Panc1 (cell line): Measurements from ENCODE around the gene FN1. TPM values are rescaled to one million over a fixed set of nuclear protein-coding genes. Genes with fewer than 3 reads are reported as not detected.

ENCODE experiments used
- ATAC-seq: fragments of 200-7000 bp; cut with Tn5 transposase; 2 replicates; pipeline ENCODE4 v1.9.1; 2020; ENCODE audit warnings: mild to moderate bottlenecking, moderate library complexity
- BruUV-seq: library from RNA; stranded (reverse); fragments of 400-500 nt; replicated peaks from 2 replicates; lab custom pipeline; 2021; lab: Mats Ljungman, UMichigan
- CTCF ChIA-PET: fragments of 300-600 bp; sonication (Branson Sonifier 250); formaldehyde crosslinking; loops from one replicate; lab custom pipeline; 2022; ENCODE audit warnings: antibody characterized with exemption; lab: Charles Lee
- POLR2A ChIA-PET: fragments of 300-600 bp; sonication (Branson Sonifier 250); formaldehyde crosslinking; loops from one replicate; lab custom pipeline; 2022; ENCODE audit warnings: antibody characterized with exemption; lab: Charles Lee
- DNase-seq: peaks from one replicate; pipeline ENCODE4 v3.0.0-alpha.2; 2010; ENCODE audit warnings: low read depth, low spot score
- H3K27ac ChIP-seq: 2 replicates; pipeline ENCODE4 v1.5.1; 2011; ENCODE audit warnings: mild to moderate bottlenecking, low read length, inconsistent platforms
- H3K27me3 ChIP-seq: fragments of 200-500 bp; sonication (Bioruptor generic); 2 replicates; pipeline ENCODE4 v1.6.0; 2014; ENCODE audit warnings: low read length, inconsistent platforms; ENCODE audit not compliant: control insufficient read depth, insufficient read depth
- H3K36me3 ChIP-seq: fragments of 200-500 bp; sonication (Bioruptor generic); 2 replicates; pipeline ENCODE4 v1.5.1; 2014; ENCODE audit warnings: inconsistent platforms, mild to moderate bottlenecking, low read length, moderate library complexity; ENCODE audit not compliant: control insufficient read depth, insufficient read depth
- H3K4me1 ChIP-seq: 2 replicates; pipeline ENCODE4 v1.5.1; 2011; ENCODE audit warnings: inconsistent platforms, mild to moderate bottlenecking, low read length, moderate library complexity; ENCODE audit not compliant: control insufficient read depth, insufficient read depth
- H3K4me3 ChIP-seq, 2 experiments: 2 replicates each; pipeline ENCODE4 v1.5.1; 2011 to 2012; ENCODE audit warnings: low read depth in 2 of 2, low read length in 2 of 2, mild to moderate bottlenecking in 2 of 2, inconsistent platforms in 1 of 2, moderate library complexity in 1 of 2
- H3K9me3 ChIP-seq: fragments of 200-500 bp; sonication (Bioruptor generic); 2 replicates; pipeline ENCODE4 v1.5.1; 2014; ENCODE audit warnings: low read depth, mild to moderate bottlenecking, inconsistent platforms, low read length, moderate library complexity; ENCODE audit not compliant: control insufficient read depth, insufficient read depth
- POLR2AphosphoS5 ChIP-seq: IDR thresholded peaks from 2 replicates; pipeline ENCODE4 v1.6.1; 2012; ENCODE audit warnings: mild to moderate bottlenecking, low read depth, low read length, moderate library complexity
- SIN3A ChIP-seq: IDR thresholded peaks from 2 replicates; pipeline ENCODE4 v1.6.1; 2012; ENCODE audit warnings: low read depth, mild to moderate bottlenecking, low read length, moderate library complexity, borderline replicate concordance; ENCODE audit not compliant: insufficient read depth
- TCF7L2 ChIP-seq: IDR thresholded peaks from 2 replicates; pipeline ENCODE4 v1.6.1; 2011; ENCODE audit warnings: mild to moderate bottlenecking, low read depth, low read length, inconsistent platforms
- in situ Hi-C: cut with HindIII; loops from 2 replicates; pipeline ENCODE4 v1.10.0; 2016; ENCODE audit warnings: low sequenced_read_pairs, low pct_unique_long_range_greater_than_20kb
- intact Hi-C: fragments of 100-400 bp; cut with micrococcal nuclease; formaldehyde crosslinking; loops from one replicate; pipeline ENCODE4 v1.10.0; 2022; ENCODE audit not compliant: unreplicated experiment
- total RNA-seq: library from RNA; stranded (reverse); gene quantifications from one replicate; pipeline ENCODE4 v1.2.1, GENCODE V29; 2021; ENCODE audit not compliant: unreplicated experiment
- TF ChIP-seq, protein P1 (sequence below): fragments of 450-650 bp; IDR thresholded peaks from 2 replicates; pipeline ENCODE4 v1.5.1; 2017; ENCODE audit warnings: mild to moderate bottlenecking
- TF ChIP-seq, protein P2 (sequence below), 2 experiments: IDR thresholded peaks; 2 replicates each; pipeline ENCODE4 v1.6.1; 2011 to 2012; ENCODE audit warnings: low read depth in 2 of 2, control low read depth in 1 of 2, low read length in 1 of 2, mild to moderate bottlenecking in 1 of 2, moderate library complexity in 1 of 2; ENCODE audit not compliant: insufficient read depth in 1 of 2

Gene FN1
- total RNA-seq, 1 experiment from 2014 or later = 4.2 TPM

DNA sequence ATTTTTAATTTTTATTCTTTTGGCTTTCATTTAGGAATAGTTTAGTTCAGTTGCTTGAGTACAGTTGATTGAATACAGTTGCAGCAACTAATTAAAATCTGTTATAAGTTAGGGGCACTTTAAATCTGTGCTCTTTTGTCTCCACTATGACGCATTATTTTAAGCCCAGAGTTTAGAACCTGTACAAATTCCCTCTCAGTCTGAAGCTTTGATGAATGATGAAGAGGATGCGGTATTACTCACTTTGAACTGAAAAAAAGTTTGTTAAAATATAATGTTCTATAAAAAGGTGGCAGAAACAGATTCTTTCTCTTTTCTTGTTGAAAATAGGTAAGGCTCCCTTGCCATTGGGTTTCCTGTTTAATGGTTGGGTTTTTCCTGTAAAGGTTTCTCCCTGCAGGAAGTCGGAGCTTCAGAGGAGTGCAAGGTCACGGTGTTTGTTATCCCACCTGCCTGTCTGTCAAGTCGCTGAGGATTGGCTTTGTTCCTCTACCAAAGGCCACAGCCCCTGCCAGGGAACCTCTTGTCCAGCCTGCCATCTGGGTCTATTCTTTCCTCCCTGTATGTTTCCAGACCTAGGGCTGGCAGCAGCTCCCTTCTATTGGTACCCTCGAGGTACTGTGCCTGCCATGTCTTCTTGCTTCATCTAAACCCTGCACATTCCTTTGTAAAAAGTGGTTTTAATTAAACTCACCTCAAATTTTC lies 43.8 kb upstream of the FN1 start:
- DNase-seq (no peak), ATAC-seq (no peak)
- in situ Hi-C loops (no loop called here), intact Hi-C loops (no loop called here)
- Histone ChIP-seq H3K9me3 (no peaks in the 10 kb centered on the region), H3K27ac (no peak overlapping the region), H3K4me1 (no peaks in the 10 kb centered on the region), H3K27me3 (no peaks in the 10 kb centered on the region; the same call in 1 of the 2 replicates), H3K4me3 (no peak overlapping the region), H3K36me3 (no peaks in the 10 kb centered on the region)
- POLR2A ChIA-PET = no interaction called here
- CTCF ChIA-PET = no interaction called here
- TF ChIP-seq, protein P1, sequence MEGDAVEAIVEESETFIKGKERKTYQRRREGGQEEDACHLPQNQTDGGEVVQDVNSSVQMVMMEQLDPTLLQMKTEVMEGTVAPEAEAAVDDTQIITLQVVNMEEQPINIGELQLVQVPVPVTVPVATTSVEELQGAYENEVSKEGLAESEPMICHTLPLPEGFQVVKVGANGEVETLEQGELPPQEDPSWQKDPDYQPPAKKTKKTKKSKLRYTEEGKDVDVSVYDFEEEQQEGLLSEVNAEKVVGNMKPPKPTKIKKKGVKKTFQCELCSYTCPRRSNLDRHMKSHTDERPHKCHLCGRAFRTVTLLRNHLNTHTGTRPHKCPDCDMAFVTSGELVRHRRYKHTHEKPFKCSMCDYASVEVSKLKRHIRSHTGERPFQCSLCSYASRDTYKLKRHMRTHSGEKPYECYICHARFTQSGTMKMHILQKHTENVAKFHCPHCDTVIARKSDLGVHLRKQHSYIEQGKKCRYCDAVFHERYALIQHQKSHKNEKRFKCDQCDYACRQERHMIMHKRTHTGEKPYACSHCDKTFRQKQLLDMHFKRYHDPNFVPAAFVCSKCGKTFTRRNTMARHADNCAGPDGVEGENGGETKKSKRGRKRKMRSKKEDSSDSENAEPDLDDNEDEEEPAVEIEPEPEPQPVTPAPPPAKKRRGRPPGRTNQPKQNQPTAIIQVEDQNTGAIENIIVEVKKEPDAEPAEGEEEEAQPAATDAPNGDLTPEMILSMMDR = no peak
- TF ChIP-seq SIN3A (no peak), POLR2AphosphoS5 (no peak), TCF7L2 (no peak)
- TF ChIP-seq, protein P2, sequence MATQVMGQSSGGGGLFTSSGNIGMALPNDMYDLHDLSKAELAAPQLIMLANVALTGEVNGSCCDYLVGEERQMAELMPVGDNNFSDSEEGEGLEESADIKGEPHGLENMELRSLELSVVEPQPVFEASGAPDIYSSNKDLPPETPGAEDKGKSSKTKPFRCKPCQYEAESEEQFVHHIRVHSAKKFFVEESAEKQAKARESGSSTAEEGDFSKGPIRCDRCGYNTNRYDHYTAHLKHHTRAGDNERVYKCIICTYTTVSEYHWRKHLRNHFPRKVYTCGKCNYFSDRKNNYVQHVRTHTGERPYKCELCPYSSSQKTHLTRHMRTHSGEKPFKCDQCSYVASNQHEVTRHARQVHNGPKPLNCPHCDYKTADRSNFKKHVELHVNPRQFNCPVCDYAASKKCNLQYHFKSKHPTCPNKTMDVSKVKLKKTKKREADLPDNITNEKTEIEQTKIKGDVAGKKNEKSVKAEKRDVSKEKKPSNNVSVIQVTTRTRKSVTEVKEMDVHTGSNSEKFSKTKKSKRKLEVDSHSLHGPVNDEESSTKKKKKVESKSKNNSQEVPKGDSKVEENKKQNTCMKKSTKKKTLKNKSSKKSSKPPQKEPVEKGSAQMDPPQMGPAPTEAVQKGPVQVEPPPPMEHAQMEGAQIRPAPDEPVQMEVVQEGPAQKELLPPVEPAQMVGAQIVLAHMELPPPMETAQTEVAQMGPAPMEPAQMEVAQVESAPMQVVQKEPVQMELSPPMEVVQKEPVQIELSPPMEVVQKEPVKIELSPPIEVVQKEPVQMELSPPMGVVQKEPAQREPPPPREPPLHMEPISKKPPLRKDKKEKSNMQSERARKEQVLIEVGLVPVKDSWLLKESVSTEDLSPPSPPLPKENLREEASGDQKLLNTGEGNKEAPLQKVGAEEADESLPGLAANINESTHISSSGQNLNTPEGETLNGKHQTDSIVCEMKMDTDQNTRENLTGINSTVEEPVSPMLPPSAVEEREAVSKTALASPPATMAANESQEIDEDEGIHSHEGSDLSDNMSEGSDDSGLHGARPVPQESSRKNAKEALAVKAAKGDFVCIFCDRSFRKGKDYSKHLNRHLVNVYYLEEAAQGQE (IDR thresholded peaks at IDR 0.05; ENCODE audit: insufficient read depth in 1 of 2, low read depth in 2 of 2, low read length in 1 of 2) = no peak
- no TSS peak for BruUV-seq

DNA sequence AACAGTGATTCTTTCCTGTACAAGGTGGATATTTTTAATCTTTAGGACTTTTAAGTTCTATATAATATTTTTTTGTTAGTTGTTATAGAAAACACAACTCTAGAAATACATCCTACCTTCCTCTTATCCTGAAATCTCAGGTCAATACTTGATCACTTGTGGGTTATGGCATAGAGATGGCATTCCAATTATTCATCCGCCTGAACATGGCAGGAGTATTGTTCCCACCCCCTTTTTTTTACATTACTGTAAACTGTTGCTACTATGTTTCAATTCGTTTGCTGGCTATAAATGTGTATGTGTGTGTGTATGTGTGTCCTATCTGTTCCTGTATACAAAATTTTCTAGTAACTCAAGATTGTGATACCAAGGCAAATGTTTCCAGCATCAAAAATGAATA lies 43.3 kb upstream of the FN1 start:
- intact Hi-C loops = no loop called here

More for the DNA sequence above, 43.3 kb upstream of the FN1 start:
- TF ChIP-seq TCF7L2 = no peak
- TF ChIP-seq, protein P2 (IDR thresholded peaks at IDR 0.05; ENCODE audit: insufficient read depth in 1 of 2, low read depth in 2 of 2, low read length in 1 of 2) = no peak
- TF ChIP-seq, protein P1 = no peak
- TF ChIP-seq POLR2AphosphoS5 = no peak
- TF ChIP-seq SIN3A = no peak
- H3K4me3 ChIP-seq = no peak overlapping the region
- POLR2A ChIA-PET = no interaction called here
- H3K27me3 ChIP-seq = no peaks in the 10 kb centered on the region; the same call in 1 of the 2 replicates
- H3K27ac ChIP-seq = no peak overlapping the region
- in situ Hi-C loops = no loop called here
- CTCF ChIA-PET = no interaction called here
- H3K4me1 ChIP-seq = no peaks in the 10 kb centered on the region
- no peaks in the 10 kb centered on the region for H3K36me3 ChIP-seq
- no TSS peak for BruUV-seq
- no peaks in the 10 kb centered on the region for H3K9me3 ChIP-seq
- DNase-seq (no peak), ATAC-seq (no peak)
